SK-N-SH treated with all-trans-retinoic acid at 6 μM for 48 hours (cell line): Measurements from ENCODE around the gene HDDC3.

ENCODE experiments used
- ATAC-seq: fragments of 200-7000 bp; cut with Tn5 transposase; 3 replicates; pipeline ENCODE4 v1.9.1; 2020; ENCODE audit warnings: mild to moderate bottlenecking, moderate library complexity
- ARNTL ChIP-seq: fragments of 450-650 bp; formaldehyde crosslinking; IDR thresholded peaks from 2 replicates; pipeline ENCODE4 v1.5.0; 2020; ENCODE audit warnings: low read depth, mild to moderate bottlenecking, moderate library complexity, borderline replicate concordance
- BACH2 ChIP-seq: fragments of 250-450 bp; sonication (Bioruptor Pico); IDR thresholded peaks from 2 replicates; pipeline ENCODE4 v1.9.0; 2021; ENCODE audit warnings: mild to moderate bottlenecking, borderline replicate concordance
- CSDC2 ChIP-seq: fragments of 250-450 bp; sonication (Bioruptor Pico); IDR thresholded peaks from 2 replicates; pipeline ENCODE4 v1.5.0; 2020; ENCODE audit warnings: mild to moderate bottlenecking, moderate library complexity
- ESRRG ChIP-seq: fragments of 250-450 bp; sonication (Bioruptor Pico); IDR thresholded peaks from 2 replicates; pipeline ENCODE4 v1.6.1; 2021; ENCODE audit warnings: mild to moderate bottlenecking
- GLIS3 ChIP-seq: fragments of 250-450 bp; sonication (Bioruptor Pico); IDR thresholded peaks from 2 replicates; pipeline ENCODE4 v1.5.0; 2020; ENCODE audit warnings: mild to moderate bottlenecking, moderate library complexity
- ISL1 ChIP-seq: fragments of 250-450 bp; sonication (Bioruptor Pico); IDR thresholded peaks from 2 replicates; pipeline ENCODE4 v2.1.2; 2022; ENCODE audit warnings: mild to moderate bottlenecking, moderate library complexity
- PATZ1 ChIP-seq: fragments of 250-450 bp; sonication (Bioruptor Pico); IDR thresholded peaks from 2 replicates; pipeline ENCODE4 v1.8.0; 2020; ENCODE audit warnings: mild to moderate bottlenecking, moderate library complexity, borderline replicate concordance
- POU6F1 ChIP-seq: fragments of 250-450 bp; sonication (Bioruptor Pico); IDR thresholded peaks from 2 replicates; pipeline ENCODE4 v1.8.0; 2021; ENCODE audit warnings: low read depth, mild to moderate bottlenecking, moderate library complexity, borderline replicate concordance
- PPARA ChIP-seq: fragments of 250-450 bp; sonication (Bioruptor Pico); IDR thresholded peaks from 2 replicates; pipeline ENCODE4 v1.5.0; 2020; ENCODE audit warnings: mild to moderate bottlenecking, borderline replicate concordance
- RARB ChIP-seq: fragments of 250-450 bp; sonication (Bioruptor Pico); IDR thresholded peaks from 2 replicates; pipeline ENCODE4 v1.8.0; 2021; ENCODE audit warnings: mild to moderate bottlenecking, moderate library complexity
- TCF4 ChIP-seq: fragments of 250-450 bp; sonication (Bioruptor Pico); IDR thresholded peaks from 2 replicates; pipeline ENCODE4 v1.8.0; 2021; ENCODE audit warnings: mild to moderate bottlenecking, moderate library complexity, borderline replicate concordance
- TOX ChIP-seq: fragments of 250-450 bp; sonication (Bioruptor Pico); IDR thresholded peaks from 2 replicates; pipeline ENCODE4 v1.8.0; 2021; ENCODE audit warnings: mild to moderate bottlenecking, moderate library complexity, borderline replicate concordance
- ZC3H10 ChIP-seq: fragments of 250-450 bp; sonication (Bioruptor Pico); IDR thresholded peaks from 2 replicates; pipeline ENCODE4 v1.5.1; 2021; ENCODE audit warnings: mild to moderate bottlenecking, moderate library complexity
- ZFP3 ChIP-seq: fragments of 250-450 bp; sonication (Bioruptor Pico); IDR thresholded peaks from 2 replicates; pipeline ENCODE4 v1.5.0; 2020; ENCODE audit warnings: mild to moderate bottlenecking, moderate library complexity
- ZFP30 ChIP-seq: fragments of 450-650 bp; formaldehyde crosslinking; IDR thresholded peaks from 2 replicates; pipeline ENCODE4 v1.5.0; 2022; ENCODE audit warnings: mild to moderate bottlenecking, moderate library complexity
- ZNF70 ChIP-seq: fragments of 450-650 bp; formaldehyde crosslinking; IDR thresholded peaks from 2 replicates; pipeline ENCODE4 v1.5.0; 2020; ENCODE audit warnings: mild to moderate bottlenecking, moderate library complexity
- TF ChIP-seq, protein P1 (sequence below): fragments of 250-450 bp; sonication (Bioruptor Pico); IDR thresholded peaks from 2 replicates; pipeline ENCODE4 v1.5.1; 2020; ENCODE audit warnings: low read depth, mild to moderate bottlenecking, moderate library complexity
- TF ChIP-seq, protein P2 (sequence below): fragments of 250-450 bp; sonication (Bioruptor Pico); IDR thresholded peaks from 2 replicates; pipeline ENCODE4 v1.5.0; 2020; ENCODE audit warnings: mild to moderate bottlenecking, moderate library complexity

HDDC3 gene

DNA sequence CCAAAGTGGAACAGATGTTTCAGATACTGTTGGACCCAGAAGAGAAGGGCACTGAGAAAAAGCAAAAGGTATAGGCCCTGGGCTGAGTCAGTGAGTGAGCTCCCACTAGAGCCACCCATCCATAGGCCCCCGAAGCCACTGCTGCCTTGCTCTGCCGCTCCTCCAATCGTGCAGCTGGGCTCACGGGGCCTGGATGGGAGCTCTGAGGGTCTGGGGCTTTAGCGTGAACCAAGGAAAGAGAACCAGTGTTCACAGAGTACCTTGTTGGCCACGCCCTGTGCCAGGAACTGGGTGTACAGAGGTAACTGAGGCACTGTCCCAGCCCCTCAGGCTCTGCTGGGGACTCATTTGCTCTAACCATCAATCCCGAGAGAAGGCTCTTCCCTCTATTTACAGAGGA lies 7.4 kb upstream of the HDDC3 start:
- no peak for ATAC-seq
- TF ChIP-seq POU6F1 (no peak), PATZ1 (CRISPR knock-in tag) (no peak), TOX (no peak), ISL1 (CRISPR knock-in tag) (no peak), ZNF70 (CRISPR knock-in tag) (no peak), GLIS3 (CRISPR knock-in tag) (no peak), ESRRG (CRISPR knock-in tag) (no peak), ZFP3 (CRISPR knock-in tag) (no peak), TCF4 (CRISPR knock-in tag) (no peak), BACH2 (CRISPR knock-in tag) (no peak), ZFP30 (CRISPR knock-in tag) (no peak), ZC3H10 (CRISPR knock-in tag) (no peak), CSDC2 (no peak), RARB (CRISPR knock-in tag) (no peak), PPARA (CRISPR knock-in tag) (no peak)
- TF ChIP-seq, protein P1, sequence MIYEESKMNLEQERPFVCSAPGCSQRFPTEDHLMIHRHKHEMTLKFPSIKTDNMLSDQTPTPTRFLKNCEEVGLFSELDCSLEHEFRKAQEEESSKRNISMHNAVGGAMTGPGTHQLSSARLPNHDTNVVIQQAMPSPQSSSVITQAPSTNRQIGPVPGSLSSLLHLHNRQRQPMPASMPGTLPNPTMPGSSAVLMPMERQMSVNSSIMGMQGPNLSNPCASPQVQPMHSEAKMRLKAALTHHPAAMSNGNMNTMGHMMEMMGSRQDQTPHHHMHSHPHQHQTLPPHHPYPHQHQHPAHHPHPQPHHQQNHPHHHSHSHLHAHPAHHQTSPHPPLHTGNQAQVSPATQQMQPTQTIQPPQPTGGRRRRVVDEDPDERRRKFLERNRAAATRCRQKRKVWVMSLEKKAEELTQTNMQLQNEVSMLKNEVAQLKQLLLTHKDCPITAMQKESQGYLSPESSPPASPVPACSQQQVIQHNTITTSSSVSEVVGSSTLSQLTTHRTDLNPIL (CRISPR knock-in tag): no peak
- TF ChIP-seq, all 23 proteins: peak for 0

GRCh38 chr15:90938261-90938660 lies 5.9 kb upstream of the HDDC3 start:
- ATAC-seq: no peak
- no peak for TF ChIP-seq POU6F1
- no peak for TF ChIP-seq ZFP3 (CRISPR knock-in tag)
- no peak for TF ChIP-seq ARNTL (CRISPR knock-in tag)
- TF ChIP-seq ZC3H10 (CRISPR knock-in tag): no peak
- no peak for TF ChIP-seq PATZ1 (CRISPR knock-in tag)
- TF ChIP-seq TCF4 (CRISPR knock-in tag): no peak
- no peak for TF ChIP-seq ESRRG (CRISPR knock-in tag)
- TF ChIP-seq ZNF70 (CRISPR knock-in tag): no peak
- TF ChIP-seq, protein P1 (CRISPR knock-in tag): no peak
- no peak for TF ChIP-seq TOX
- TF ChIP-seq PPARA (CRISPR knock-in tag): no peak
- TF ChIP-seq, protein P2, sequence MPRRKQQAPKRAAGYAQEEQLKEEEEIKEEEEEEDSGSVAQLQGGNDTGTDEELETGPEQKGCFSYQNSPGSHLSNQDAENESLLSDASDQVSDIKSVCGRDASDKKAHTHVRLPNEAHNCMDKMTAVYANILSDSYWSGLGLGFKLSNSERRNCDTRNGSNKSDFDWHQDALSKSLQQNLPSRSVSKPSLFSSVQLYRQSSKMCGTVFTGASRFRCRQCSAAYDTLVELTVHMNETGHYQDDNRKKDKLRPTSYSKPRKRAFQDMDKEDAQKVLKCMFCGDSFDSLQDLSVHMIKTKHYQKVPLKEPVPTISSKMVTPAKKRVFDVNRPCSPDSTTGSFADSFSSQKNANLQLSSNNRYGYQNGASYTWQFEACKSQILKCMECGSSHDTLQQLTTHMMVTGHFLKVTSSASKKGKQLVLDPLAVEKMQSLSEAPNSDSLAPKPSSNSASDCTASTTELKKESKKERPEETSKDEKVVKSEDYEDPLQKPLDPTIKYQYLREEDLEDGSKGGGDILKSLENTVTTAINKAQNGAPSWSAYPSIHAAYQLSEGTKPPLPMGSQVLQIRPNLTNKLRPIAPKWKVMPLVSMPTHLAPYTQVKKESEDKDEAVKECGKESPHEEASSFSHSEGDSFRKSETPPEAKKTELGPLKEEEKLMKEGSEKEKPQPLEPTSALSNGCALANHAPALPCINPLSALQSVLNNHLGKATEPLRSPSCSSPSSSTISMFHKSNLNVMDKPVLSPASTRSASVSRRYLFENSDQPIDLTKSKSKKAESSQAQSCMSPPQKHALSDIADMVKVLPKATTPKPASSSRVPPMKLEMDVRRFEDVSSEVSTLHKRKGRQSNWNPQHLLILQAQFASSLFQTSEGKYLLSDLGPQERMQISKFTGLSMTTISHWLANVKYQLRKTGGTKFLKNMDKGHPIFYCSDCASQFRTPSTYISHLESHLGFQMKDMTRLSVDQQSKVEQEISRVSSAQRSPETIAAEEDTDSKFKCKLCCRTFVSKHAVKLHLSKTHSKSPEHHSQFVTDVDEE (CRISPR knock-in tag): no peak
- TF ChIP-seq, all 23 proteins: peak for 0
